HepG2 (cell line): Measurements from ENCODE around the gene C5orf34. TPM values are rescaled to one million over a fixed set of nuclear protein-coding genes. Genes with fewer than 3 reads are reported as not detected.

ENCODE experiments used
- AHDC1 ChIP-seq: sonication (generic); formaldehyde crosslinking; IDR thresholded peaks from 2 replicates; pipeline ENCODE4 v1.5.1; 2020; ENCODE audit warnings: mild to moderate bottlenecking, missing genetic modification reagents, borderline replicate concordance
- CEBPG ChIP-seq: IDR thresholded peaks from 2 replicates; pipeline ENCODE4 v1.6.1; 2016
- FOSL2 ChIP-seq: sonication (generic); formaldehyde crosslinking; IDR thresholded peaks from 2 replicates; pipeline ENCODE4 v1.4.0; 2020; ENCODE audit warnings: missing genetic modification reagents
- GPN1 ChIP-seq: sonication (generic); formaldehyde crosslinking; IDR thresholded peaks from 2 replicates; pipeline ENCODE4 v1.5.1; 2020; ENCODE audit warnings: missing genetic modification reagents, borderline replicate concordance
- HNF4A ChIP-seq: sonication (generic); formaldehyde crosslinking; IDR thresholded peaks from 2 replicates; pipeline ENCODE4 v1.4.0; 2020; ENCODE audit warnings: missing genetic modification reagents
- NONO ChIP-seq, 2 experiments: fragments of 450-650 bp in 1 of 2; sonication (generic) in 1 of 2; formaldehyde crosslinking in 1 of 2; IDR thresholded peaks in 1 of 2; conservative IDR thresholded peaks in 1 of 2; 2 replicates each; pipeline versions ENCODE4 v1.6.1 to v1.8.0; 2017 to 2022; ENCODE audit warnings: mild to moderate bottlenecking in 1 of 2, missing genetic modification reagents in 1 of 2, moderate library complexity in 1 of 2
- PHF20 ChIP-seq: sonication (generic); formaldehyde crosslinking; IDR thresholded peaks from 2 replicates; pipeline ENCODE4 v1.5.0; 2020; ENCODE audit warnings: mild to moderate bottlenecking, missing genetic modification reagents
- TBP ChIP-seq: sonication (generic); formaldehyde crosslinking; IDR thresholded peaks from 2 replicates; pipeline ENCODE4 v1.5.0; 2020; ENCODE audit warnings: missing genetic modification reagents
- ZBTB14 ChIP-seq: sonication (generic); formaldehyde crosslinking; IDR thresholded peaks from 2 replicates; pipeline ENCODE4 v1.4.0; 2020; ENCODE audit warnings: missing genetic modification reagents
- ZBTB33 ChIP-seq: sonication (generic); formaldehyde crosslinking; IDR thresholded peaks from 2 replicates; pipeline ENCODE4 v1.4.0; 2020; ENCODE audit warnings: missing genetic modification reagents
- ZBTB37 ChIP-seq: sonication (generic); formaldehyde crosslinking; IDR thresholded peaks from 2 replicates; pipeline ENCODE4 v1.4.0; 2020; ENCODE audit warnings: mild to moderate bottlenecking, missing genetic modification reagents
- ZNF280D ChIP-seq: sonication (generic); formaldehyde crosslinking; IDR thresholded peaks from 2 replicates; pipeline ENCODE4 v1.5.1; 2020; ENCODE audit warnings: mild to moderate bottlenecking, missing genetic modification reagents
- ZNF557 ChIP-seq: sonication (generic); formaldehyde crosslinking; IDR thresholded peaks from 2 replicates; pipeline ENCODE4 v1.4.0; 2020; ENCODE audit warnings: missing genetic modification reagents
- polyA plus RNA-seq, 8 experiments: library from polyadenylated mRNA; depleted of rRNA in 3 of 8; stranded (reverse) in 7 of 8; unstranded in 1 of 8; fragments of >200 nt; fragmentation: Illumina TruSeq in 4 of 8; extraction: Trizol in 4 of 8; gene quantifications; 2 replicates each; pipeline versions ENCODE4 v1.2.1 to v1.2.3, GENCODE V29; 2011 to 2016; ENCODE audit warnings: low read depth in 4 of 8, missing spikeins in 1 of 8, mixed read lengths in 1 of 8; ENCODE audit not compliant: insufficient read depth in 1 of 8
- total RNA-seq, 5 experiments: library from RNA; depleted of rRNA; stranded (reverse); fragments of >200 nt; fragmentation: Illumina TruSeq; extraction: Trizol; gene quantifications; 2 replicates each; pipeline ENCODE4 v1.2.3, GENCODE V29; 2016; ENCODE audit warnings: low read depth in 1 of 5

The C5orf34 gene
- total and polyA plus RNA-seq, 2 of the 13 experiments (the other 11 are each of a cell fraction or from before 2014, with no cell fraction given): 3.2 to 6.4 TPM

GRCh38 chr5:43486353-43486752 lies 28.6 kb downstream of the C5orf34 start (continued):
- TF ChIP-seq ZBTB33 (CRISPR knock-in tag): no peak
- TF ChIP-seq ZNF280D: no peak
- TF ChIP-seq HNF4A (CRISPR knock-in tag): peak; percentile 22; the same call in 1 of the 2 replicates
- TF ChIP-seq ZBTB37: no peak
- TF ChIP-seq ZBTB14 (CRISPR knock-in tag): no peak
- TF ChIP-seq CEBPG (CRISPR knock-in tag): peak; percentile 51; the same call in 1 of the 2 replicates
- no peak for TF ChIP-seq PHF20 (CRISPR knock-in tag)
- TF ChIP-seq NONO (IDR thresholded peaks at IDR 0.05): no peak
- no peak for TF ChIP-seq NONO (CRISPR knock-in tag; conservative IDR thresholded peaks at IDR 0.05)
- TF ChIP-seq ZNF557 (CRISPR knock-in tag): no peak
- peak; percentile 30; the same call in 1 of the 2 replicates for TF ChIP-seq FOSL2
- no peak for TF ChIP-seq AHDC1 (CRISPR knock-in tag)
- no peak for TF ChIP-seq TBP
- no peak for TF ChIP-seq GPN1 (CRISPR knock-in tag)
- TF ChIP-seq, all 625 proteins: peak for 8
